Ishikawa (cell line): ENCODE data around the gene POGLUT3.

Source experiments
- CEBPB ChIP-seq: IDR thresholded peaks from 2 replicates; pipeline ENCODE4 v1.6.1; 2012
- EP300 ChIP-seq: IDR thresholded peaks from 2 replicates; pipeline ENCODE4 v1.6.1; 2012; ENCODE audit warnings: borderline replicate concordance
- FOXM1 ChIP-seq: IDR thresholded peaks from 2 replicates; pipeline ENCODE4 v1.6.1; 2012; ENCODE audit warnings: low read depth, borderline replicate concordance
- MAX ChIP-seq: IDR thresholded peaks from 2 replicates; pipeline ENCODE4 v1.6.1; 2012
- NFIC ChIP-seq: IDR thresholded peaks from 2 replicates; pipeline ENCODE4 v1.6.1; 2012
- TCF12 ChIP-seq: IDR thresholded peaks from 2 replicates; pipeline ENCODE4 v1.6.1; 2012; ENCODE audit warnings: low read depth
- YY1 ChIP-seq: IDR thresholded peaks from 2 replicates; pipeline ENCODE4 v1.6.1; 2012; ENCODE audit warnings: low read depth

DNA sequence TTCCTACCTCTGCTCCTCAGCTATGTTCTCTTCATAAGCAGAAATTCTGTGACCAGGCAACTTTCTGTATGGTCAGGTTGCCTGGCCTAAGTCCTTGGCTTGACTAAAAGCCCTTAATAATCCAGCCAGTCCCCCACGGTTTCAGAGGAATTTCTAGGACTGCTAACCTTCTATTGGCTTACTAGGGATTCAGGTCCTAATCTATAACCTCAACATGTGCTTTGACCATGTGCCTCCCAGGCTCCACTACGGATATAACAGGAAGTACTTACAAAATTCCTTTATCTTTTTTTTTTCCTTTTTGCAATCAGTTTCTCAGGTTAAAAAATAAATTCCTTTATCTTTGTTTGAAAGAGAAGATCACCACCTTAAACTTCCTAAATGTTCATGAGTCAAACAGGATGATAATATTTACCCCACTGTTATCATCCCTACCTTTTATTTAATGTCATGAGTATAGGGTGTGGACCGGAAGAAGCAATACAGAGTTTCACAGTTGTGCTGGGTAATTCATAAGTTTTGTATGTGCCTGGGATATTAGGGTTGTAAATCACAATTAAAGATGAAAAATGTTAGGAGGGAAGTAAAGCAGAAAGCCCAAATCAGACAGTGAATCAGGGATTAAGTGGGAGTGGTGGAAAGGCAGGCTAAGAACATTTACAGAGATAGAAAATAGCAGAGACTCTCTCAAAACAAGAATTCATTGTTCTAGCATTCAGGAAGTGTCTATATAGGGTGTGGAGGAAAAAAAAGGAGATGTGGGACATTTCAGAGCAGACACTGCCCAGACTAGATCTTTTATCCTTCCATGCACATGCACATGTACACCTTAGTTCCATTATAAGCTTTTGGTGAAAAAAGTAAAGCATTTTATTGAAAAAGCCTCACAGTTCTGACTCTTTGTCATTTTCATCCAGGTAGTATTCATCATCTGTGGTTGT lies 10.7 kb upstream of the POGLUT3 start:
- no peak for TF ChIP-seq YY1
- TF ChIP-seq EP300, result no peak
- no peak for TF ChIP-seq TCF12
- TF ChIP-seq FOXM1, result no peak
- TF ChIP-seq MAX, result no peak
- TF ChIP-seq NFIC, result no peak
- TF ChIP-seq CEBPB, result no peak
